Karpas-422 (cell line): ENCODE results near the gene APC. TPM values are rescaled to one million over a fixed set of nuclear protein-coding genes. Genes with fewer than 3 reads are reported as not detected.

ENCODE experiments used
- DNase-seq: peaks from one replicate; pipeline ENCODE4 v3.0.0-alpha.2; 2015
- H2AFZ ChIP-seq: fragments of 200-600 bp; sonication (generic); 2 replicates; pipeline ENCODE4 v1.6.1; 2014; ENCODE audit warnings: antibody characterized with exemption, low read length, mixed read lengths
- H3K27ac ChIP-seq: fragments of 200-600 bp; sonication (generic); 2 replicates; pipeline ENCODE4 v1.5.1; 2014; ENCODE audit warnings: mild to moderate bottlenecking, low read length, moderate library complexity
- H3K27me3 ChIP-seq: fragments of 200-600 bp; sonication (generic); 2 replicates; pipeline ENCODE4 v1.6.1; 2014; ENCODE audit warnings: low read length, mixed read lengths
- H3K36me3 ChIP-seq: fragments of 200-600 bp; sonication (generic); 2 replicates; pipeline ENCODE4 v1.6.1; 2014; ENCODE audit warnings: low read length, mixed read lengths; ENCODE audit not compliant: insufficient read depth
- H3K4me1 ChIP-seq: fragments of 200-600 bp; sonication (generic); 2 replicates; pipeline ENCODE4 v1.6.1; 2014; ENCODE audit warnings: mild to moderate bottlenecking, low read length, mixed read lengths
- H3K4me2 ChIP-seq: fragments of 200-600 bp; sonication (generic); 2 replicates; pipeline ENCODE4 v1.6.1; 2014; ENCODE audit warnings: low read length, low read depth, mild to moderate bottlenecking; ENCODE audit not compliant: poor library complexity, severe bottlenecking
- H3K4me3 ChIP-seq: fragments of 200-600 bp; sonication (generic); 2 replicates; pipeline ENCODE4 v1.5.1; 2014; ENCODE audit warnings: mild to moderate bottlenecking, antibody characterized with exemption, low read length, mixed read lengths
- H3K79me2 ChIP-seq: fragments of 200-600 bp; sonication (generic); 2 replicates; pipeline ENCODE4 v1.6.1; 2014; ENCODE audit warnings: mild to moderate bottlenecking, low read length, mixed read lengths
- H3K9ac ChIP-seq: fragments of 200-600 bp; sonication (generic); 2 replicates; pipeline ENCODE4 v1.6.0; 2014; ENCODE audit warnings: low read length
- H3K9me2 ChIP-seq: fragments of 200-600 bp; sonication (generic), shearing (Covaris generic); replicated peaks from 2 replicates; pipeline ENCODE4 v1.6.0; 2014; ENCODE audit warnings: mild to moderate bottlenecking, low read length, moderate library complexity; ENCODE audit not compliant: insufficient read depth
- H3K9me3 ChIP-seq: fragments of 300-700, 200-600 bp; sonication (generic); 2 replicates; pipeline ENCODE4 v1.6.1; 2014; ENCODE audit warnings: low read length, mixed read lengths
- H4K20me1 ChIP-seq: fragments of 200-600 bp; sonication (generic); 2 replicates; pipeline ENCODE4 v1.6.1; 2014; ENCODE audit warnings: mild to moderate bottlenecking, antibody characterized with exemption, low read length, low read depth; ENCODE audit not compliant: insufficient read depth
- total RNA-seq: library from RNA; depleted of rRNA; stranded (reverse); fragments of >200 nt; shearing (Covaris generic); gene quantifications from 2 replicates; pipeline ENCODE4 v1.2.3, GENCODE V29; 2014; ENCODE audit warnings: low replicate concordance

Gene APC
- total RNA-seq, 1 experiment from 2014 or later: 103 TPM

DNA sequence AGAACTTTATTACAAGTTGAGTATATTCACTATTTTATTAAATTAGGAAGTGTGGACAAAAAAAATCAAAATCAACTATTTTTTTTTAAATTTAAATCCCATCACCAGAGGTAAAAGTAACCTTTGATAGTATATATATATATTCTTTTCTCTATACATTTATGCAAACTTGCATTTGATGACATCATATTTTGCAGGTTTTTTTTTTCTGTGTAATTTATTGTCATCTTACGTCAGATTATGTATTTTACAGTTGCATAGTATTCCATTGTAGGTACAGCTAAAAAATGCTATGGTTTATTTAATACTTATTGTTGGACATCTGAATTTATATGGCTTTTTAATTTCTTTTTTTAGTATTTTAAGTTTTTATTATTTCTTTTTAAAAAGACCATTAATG, 25.5 kb downstream of the APC start:
- Histone ChIP-seq H3K9me3 (no peaks in the 10 kb centered on the region), H3K4me1 (peaks cover 3% of the 10 kb centered on the region; the same call in 1 of the 2 replicates), H3K9ac (no peak overlapping the region), H4K20me1 (no peaks in the 10 kb centered on the region), H3K36me3 (peaks cover 75% of the 10 kb centered on the region), H3K27ac (no peak overlapping the region), H2AFZ (no peak overlapping the region), H3K4me2 (no peak overlapping the region), H3K4me3 (no peak overlapping the region), H3K27me3 (no peaks in the 10 kb centered on the region), H3K79me2 (peaks cover 75% of the 10 kb centered on the region), H3K9me2 (no peaks in the 10 kb centered on the region)
- DNase-seq: no peak

DNA sequence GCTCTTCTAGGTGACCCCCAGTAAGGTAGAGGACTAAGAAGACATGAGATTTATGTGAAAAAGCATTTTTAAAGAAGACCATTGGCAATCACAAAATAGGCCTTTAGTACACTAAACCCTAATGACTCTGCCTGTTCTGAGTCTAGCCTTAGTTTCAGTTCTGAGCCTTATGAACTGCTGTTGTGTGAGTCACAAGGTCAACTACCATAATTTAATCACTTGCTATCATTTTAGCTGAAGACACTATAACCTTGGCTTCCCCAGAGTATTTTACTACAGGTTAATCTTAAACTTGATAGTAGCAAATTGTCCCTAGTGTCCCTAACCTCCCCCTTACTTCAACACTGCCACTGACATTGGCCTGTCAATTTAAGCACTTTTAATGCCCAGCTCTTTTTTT, 34.4 kb downstream of the APC start:
- H3K36me3 ChIP-seq: peaks cover 83% of the 10 kb centered on the region
- no peak overlapping the region for H3K27ac ChIP-seq
- H3K4me3 ChIP-seq: no peak overlapping the region
- H3K4me1 ChIP-seq: no peaks in the 10 kb centered on the region
- no peaks in the 10 kb centered on the region for H4K20me1 ChIP-seq
- no peaks in the 10 kb centered on the region for H3K9me2 ChIP-seq
- no peaks in the 10 kb centered on the region for H3K9me3 ChIP-seq
- no peak for DNase-seq
- peaks cover 52% of the 10 kb centered on the region for H3K79me2 ChIP-seq
- no peak overlapping the region for H3K9ac ChIP-seq
- no peaks in the 10 kb centered on the region for H3K27me3 ChIP-seq
- H3K4me2 ChIP-seq: no peak overlapping the region
- H2AFZ ChIP-seq: no peak overlapping the region

DNA sequence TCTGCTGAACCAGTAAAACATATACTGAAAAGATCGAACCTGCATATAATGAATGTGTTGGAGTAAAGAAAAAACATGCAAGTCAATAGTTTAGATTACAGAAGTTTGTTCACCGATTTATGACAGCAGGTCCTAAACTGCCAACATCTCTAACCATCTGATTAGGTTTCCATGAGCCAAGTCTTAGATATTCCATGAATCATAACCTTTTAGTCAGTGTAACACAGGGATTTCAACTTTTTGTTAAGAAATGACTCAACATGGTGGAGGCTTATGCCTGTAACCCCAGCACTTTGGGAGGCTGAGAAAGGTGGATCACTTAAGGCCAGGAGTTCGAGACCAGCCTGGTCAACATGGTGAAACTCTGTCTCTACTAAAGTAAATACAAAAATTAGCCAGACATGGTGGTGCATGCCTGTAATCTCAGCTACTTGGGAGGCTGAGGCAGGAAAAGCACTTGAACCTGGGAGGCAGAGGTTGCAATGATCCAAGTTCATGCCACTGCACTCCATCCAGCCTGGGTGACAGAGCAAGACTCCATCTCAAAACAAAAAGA, 38.7 kb downstream of the APC start:
- H3K27ac ChIP-seq: no peak overlapping the region
- peaks cover 41% of the 10 kb centered on the region for H3K79me2 ChIP-seq
- H3K4me1 ChIP-seq: no peaks in the 10 kb centered on the region
- H4K20me1 ChIP-seq: no peaks in the 10 kb centered on the region
- H3K9ac ChIP-seq: no peak overlapping the region
- H3K9me3 ChIP-seq: no peaks in the 10 kb centered on the region
- no peak overlapping the region for H3K4me2 ChIP-seq
- peaks cover 84% of the 10 kb centered on the region for H3K36me3 ChIP-seq
- DNase-seq: no peak
- H3K9me2 ChIP-seq: no peaks in the 10 kb centered on the region
- no peak overlapping the region for H3K4me3 ChIP-seq
- no peak overlapping the region for H2AFZ ChIP-seq
- H3K27me3 ChIP-seq: no peaks in the 10 kb centered on the region

DNA sequence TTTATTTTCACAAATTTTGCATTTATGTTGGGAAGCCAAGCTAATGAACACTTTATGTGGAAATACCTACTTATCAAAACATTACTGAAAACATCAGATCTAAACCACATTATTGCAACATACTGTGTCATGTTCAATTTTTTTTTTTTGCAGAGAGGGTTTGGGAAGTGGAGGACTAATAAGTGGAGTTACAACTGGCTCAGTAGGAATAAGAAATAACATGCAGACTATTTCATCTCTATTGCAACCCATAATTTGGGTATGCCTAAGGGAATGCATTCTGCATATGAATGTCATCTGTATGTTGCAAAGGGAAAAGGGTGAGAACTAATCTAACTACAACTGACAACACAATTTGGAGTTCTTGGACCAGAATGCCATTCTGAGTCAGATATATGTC, 41.8 kb downstream of the APC start:
- Histone ChIP-seq H3K9me2 (no peaks in the 10 kb centered on the region), H3K79me2 (peaks cover 37% of the 10 kb centered on the region), H4K20me1 (no peaks in the 10 kb centered on the region), H3K9me3 (no peaks in the 10 kb centered on the region), H3K36me3 (peaks cover 79% of the 10 kb centered on the region), H3K4me3 (no peak overlapping the region), H3K27me3 (no peaks in the 10 kb centered on the region), H3K9ac (no peak overlapping the region), H3K4me2 (no peak overlapping the region), H3K4me1 (no peaks in the 10 kb centered on the region), H2AFZ (no peak overlapping the region), H3K27ac (no peak overlapping the region)
- no peak for DNase-seq

DNA sequence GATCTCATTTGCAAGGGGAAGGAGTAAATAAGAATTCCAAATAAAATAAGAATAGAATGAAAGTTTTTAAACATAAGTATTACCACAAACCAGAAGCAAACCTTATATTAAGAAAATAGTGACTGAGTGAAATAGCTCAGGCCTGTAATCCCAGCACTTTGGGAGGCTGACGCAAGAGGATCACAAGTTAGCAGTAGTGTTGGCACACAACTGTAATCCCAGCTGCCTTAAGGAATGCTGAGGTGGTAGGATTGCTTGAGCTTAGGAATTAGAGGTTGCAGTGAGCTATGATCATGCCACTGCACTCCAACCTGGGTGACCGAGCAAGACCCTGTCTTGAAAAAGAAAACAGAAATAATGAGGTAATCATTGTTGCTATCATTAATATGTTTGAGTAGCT, 47.0 kb downstream of the APC start:
- no peak overlapping the region for H3K4me3 ChIP-seq
- H4K20me1 ChIP-seq: no peaks in the 10 kb centered on the region
- peaks cover 46% of the 10 kb centered on the region for H3K79me2 ChIP-seq
- H3K4me2 ChIP-seq: no peak overlapping the region
- H3K27ac ChIP-seq: 0 out of 2 replicates have a peak overlapping the region, but pooled peaks have one; percentile 3
- H3K36me3 ChIP-seq: peaks cover 62% of the 10 kb centered on the region; the same call in 1 of the 2 replicates
- no peaks in the 10 kb centered on the region for H3K9me3 ChIP-seq
- peaks cover 3% of the 10 kb centered on the region; the same call in 1 of the 2 replicates for H3K4me1 ChIP-seq
- H3K27me3 ChIP-seq: no peaks in the 10 kb centered on the region
- no peaks in the 10 kb centered on the region for H3K9me2 ChIP-seq
- no peak for DNase-seq
- H3K9ac ChIP-seq: no peak overlapping the region
- no peak overlapping the region for H2AFZ ChIP-seq

DNA sequence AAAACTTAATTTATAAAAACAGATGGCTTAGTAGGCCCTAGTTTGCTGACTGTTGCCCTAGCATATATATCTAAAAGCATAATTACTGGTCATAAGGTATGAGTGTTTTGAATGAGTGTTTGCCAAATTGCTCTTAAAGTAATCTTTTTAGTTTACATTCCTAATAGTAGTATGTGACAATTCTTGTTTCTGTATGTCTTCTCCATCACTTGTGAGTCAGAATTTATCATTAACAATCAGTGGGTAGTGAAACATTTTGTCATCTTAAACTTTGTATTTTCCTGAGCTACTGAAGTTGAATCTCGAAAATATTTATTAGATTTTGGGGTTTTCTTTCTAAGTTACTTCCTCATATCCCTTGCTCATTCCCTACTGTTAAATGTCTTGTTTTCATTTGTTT, 49.6 kb downstream of the APC start:
- no peak for DNase-seq
- no peak overlapping the region for H3K9ac ChIP-seq
- no peak overlapping the region for H3K4me2 ChIP-seq
- H2AFZ ChIP-seq: no peak overlapping the region
- peaks cover 3% of the 10 kb centered on the region; the same call in 1 of the 2 replicates for H3K4me1 ChIP-seq
- H3K79me2 ChIP-seq: peaks cover 43% of the 10 kb centered on the region
- H3K27me3 ChIP-seq: no peaks in the 10 kb centered on the region
- no peak overlapping the region for H3K4me3 ChIP-seq
- no peak overlapping the region for H3K27ac ChIP-seq
- H3K9me2 ChIP-seq: no peaks in the 10 kb centered on the region
- no peaks in the 10 kb centered on the region for H3K9me3 ChIP-seq
- peaks cover 48% of the 10 kb centered on the region; the same call in 1 of the 2 replicates for H3K36me3 ChIP-seq
- H4K20me1 ChIP-seq: no peaks in the 10 kb centered on the region

DNA sequence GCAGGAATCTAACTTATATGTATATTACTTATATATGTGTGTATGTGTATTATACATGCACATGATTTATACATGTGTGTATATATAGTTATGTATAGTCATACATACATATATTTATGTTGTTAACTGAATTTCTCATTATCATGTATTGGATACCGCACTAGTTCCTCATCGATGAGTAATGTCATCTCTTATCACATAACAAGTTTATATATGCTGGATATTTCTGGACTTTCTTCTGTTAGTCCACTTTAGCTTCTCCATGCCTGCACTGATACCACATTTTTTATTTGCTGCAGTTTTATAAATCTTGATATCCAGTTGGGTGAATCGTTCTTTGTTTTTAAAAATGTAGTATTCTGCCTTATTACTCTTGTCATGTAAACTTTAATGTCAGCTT, 50.2 kb downstream of the APC start:
- peaks cover 48% of the 10 kb centered on the region for H3K36me3 ChIP-seq
- H3K4me3 ChIP-seq: no peak overlapping the region
- H3K9me3 ChIP-seq: no peaks in the 10 kb centered on the region

DNA sequence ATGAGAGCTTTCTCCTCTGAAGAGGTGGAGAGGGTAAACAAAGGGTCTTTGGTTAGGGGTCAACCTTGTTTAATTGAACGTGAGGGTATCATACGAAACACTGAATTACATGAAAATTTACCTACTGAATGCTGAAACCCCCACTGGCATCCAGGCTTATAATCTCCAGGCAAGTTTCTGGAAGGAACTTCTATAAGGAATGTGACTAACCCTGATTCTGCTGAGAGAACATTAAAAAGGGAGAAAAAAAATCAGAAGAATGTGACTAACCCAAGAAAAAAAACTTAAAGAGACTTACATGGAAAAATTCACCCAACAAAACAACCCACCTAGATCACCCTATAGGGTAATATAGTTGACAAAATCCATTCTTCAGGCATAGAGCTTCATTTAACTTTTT, 55.5 kb downstream of the APC start:
- H3K4me1 ChIP-seq: peaks cover 55% of the 10 kb centered on the region
- no peaks in the 10 kb centered on the region for H4K20me1 ChIP-seq
- H3K9me2 ChIP-seq: no peaks in the 10 kb centered on the region
- H3K36me3 ChIP-seq: peaks cover 63% of the 10 kb centered on the region
- no peaks in the 10 kb centered on the region for H3K9me3 ChIP-seq
- H3K79me2 ChIP-seq: peaks cover 30% of the 10 kb centered on the region
- no peak for DNase-seq
- no peak overlapping the region for H3K4me3 ChIP-seq
- H3K9ac ChIP-seq: no peak overlapping the region
- no peak overlapping the region for H3K4me2 ChIP-seq
- H3K27ac ChIP-seq: peak overlapping the region; percentile 95
- H2AFZ ChIP-seq: no peak overlapping the region
- no peaks in the 10 kb centered on the region for H3K27me3 ChIP-seq

More for the DNA sequence above, 50.2 kb downstream of the APC start:
- Histone ChIP-seq H3K9me2 (no peaks in the 10 kb centered on the region), H3K27me3 (no peaks in the 10 kb centered on the region), H2AFZ (no peak overlapping the region), H4K20me1 (no peaks in the 10 kb centered on the region), H3K4me1 (peaks cover 6% of the 10 kb centered on the region), H3K4me2 (no peak overlapping the region), H3K27ac (no peak overlapping the region), H3K9ac (no peak overlapping the region), H3K79me2 (peaks cover 39% of the 10 kb centered on the region)
- DNase-seq: no peak
